Cortex of kidney (tissue), 1 donor: ENCODE data around the gene COMTD1.
"Not testable (repeated sequence)": the region's sequence is repeated elsewhere in the genome, so short reads cannot be mapped to it uniquely, and the experiment has no call there.

Experiments
- DNase-seq: peaks from one replicate; lab custom pipeline; 2025; lab: John Stamatoyannopoulos, UW

COMTD1 gene

GRCh38 chr10:75223507-75223906 lies 12.2 kb downstream of the COMTD1 start:
- DNase-seq, result no peak

- DNase-seq, result not testable (repeated sequence)
Observed at GRCh38 chr10:75221492-75221891, 14.3 kb downstream of the COMTD1 start.

GRCh38 chr10:75220274-75220673 lies 15.5 kb downstream of the COMTD1 start:
- no peak for DNase-seq

GRCh38 chr10:75212343-75212742 lies 23.4 kb downstream of the COMTD1 start:
- DNase-seq, result no peak

- DNase-seq, result no peak
Observed at GRCh38 chr10:75211007-75211691, 24.6 kb downstream of the COMTD1 start.

GRCh38 chr10:75210282-75211006 lies 25.3 kb downstream of the COMTD1 start, which contains the start of gene VDAC2:
VDAC2 (plus strand) TSS chr10:75210796; CDS start chr10:75211159, 363 bp downstream.
- DNase-seq, result no peak

- no peak for DNase-seq
Observed at GRCh38 chr10:75209921-75210281, 25.9 kb downstream of the COMTD1 start.

- DNase-seq, result no peak
Observed at GRCh38 chr10:75209086-75209920, 26.5 kb downstream of the COMTD1 start.

- no peak for DNase-seq
Observed at GRCh38 chr10:75208181-75208580, 27.6 kb downstream of the COMTD1 start.

- no peak for DNase-seq
Observed at GRCh38 chr10:75207857-75208144, 28.0 kb downstream of the COMTD1 start.

- DNase-seq, result no peak
Observed at GRCh38 chr10:75207079-75207856, 28.5 kb downstream of the COMTD1 start.

GRCh38 chr10:75206638-75207037 lies 29.1 kb downstream of the COMTD1 start:
- not testable (repeated sequence) for DNase-seq

- DNase-seq, result no peak
Observed at GRCh38 chr10:75205908-75206307, 29.8 kb downstream of the COMTD1 start.

- DNase-seq, result no peak
Observed at GRCh38 chr10:75203724-75204123, 32.0 kb downstream of the COMTD1 start.

GRCh38 chr10:75203046-75203620 lies 32.6 kb downstream of the COMTD1 start:
- not testable (repeated sequence) for DNase-seq

GRCh38 chr10:75202321-75203045 lies 33.3 kb downstream of the COMTD1 start:
- DNase-seq, result no peak

- DNase-seq, result no peak
Observed at GRCh38 chr10:75201793-75202307, 33.9 kb downstream of the COMTD1 start.

GRCh38 chr10:75199949-75200348 lies 35.8 kb downstream of the COMTD1 start:
- not testable (repeated sequence) for DNase-seq

- DNase-seq, result no peak
Observed at GRCh38 chr10:75197906-75198305, 37.9 kb downstream of the COMTD1 start.

- DNase-seq, result no peak
Observed at GRCh38 chr10:75197066-75197465, 38.7 kb downstream of the COMTD1 start.
